GM12878 (cell line): Measurements from ENCODE around the gene AK4. TPM values are rescaled to one million over a fixed set of nuclear protein-coding genes. Genes with fewer than 3 reads are reported as not detected.

ENCODE experiments used
- ATAC-seq: fragments of 200-7000 bp; cut with Tn5 transposase; 3 replicates; pipeline ENCODE4 v1.9.1; 2020; ENCODE audit warnings: mild to moderate bottlenecking, moderate library complexity
- BruUV-seq: library from RNA; stranded (reverse); fragments of 400-500 nt; replicated peaks from 2 replicates; lab custom pipeline; 2021; lab: Mats Ljungman, UMichigan
- CTCF ChIA-PET: fragments of 300-600 bp; sonication (Branson Sonifier 250); formaldehyde crosslinking; extraction: SDS; loops from one replicate; lab custom pipeline; 2021; ENCODE audit warnings: inconsistent platforms; lab: Yijun Ruan, JAX
- POLR2A ChIA-PET: fragments of 350-600 bp; formaldehyde crosslinking; extraction: SDS; loops from one replicate; lab custom pipeline; 2021; ENCODE audit warnings: inconsistent platforms; lab: Charles Lee
- RAD21 ChIA-PET: fragments of 300-600 bp; sonication (Branson Sonifier 250); formaldehyde crosslinking; loops from one replicate; lab custom pipeline; 2023; ENCODE audit warnings: antibody characterized with exemption; ENCODE audit not compliant: unreplicated experiment; lab: Charles Lee
- SMC1A ChIA-PET: fragments of 300-600 bp; sonication (Branson Sonifier 250); formaldehyde crosslinking; loops from one replicate; lab custom pipeline; 2023; ENCODE audit not compliant: unreplicated experiment, uncharacterized antibody; lab: Charles Lee
- DNase-seq: peaks from one replicate; pipeline ENCODE4 v3.0.0-alpha.2; 2011; ENCODE audit warnings: low read depth, low spot score
- FAIRE-seq: peaks from 3 replicates; lab custom pipeline; 2011; peaks lifted over from hg19 to GRCh38; lab: Jason Lieb, UNC
- H2AFZ ChIP-seq: 2 replicates; pipeline ENCODE4 v1.6.0; 2011; ENCODE audit warnings: low read depth, low read length, control low read depth; ENCODE audit not compliant: control insufficient read depth
- H3K27ac ChIP-seq: 2 replicates; pipeline ENCODE4 v1.5.1; 2011; ENCODE audit warnings: control low read depth; ENCODE audit not compliant: control insufficient read depth, insufficient read depth
- H3K27me3 ChIP-seq, 2 experiments: replicated peaks in 1 of 2; 2 replicates each; pipeline versions ENCODE4 v1.6.0 to v1.6.1; 2011; ENCODE audit warnings: low read length in 1 of 2; ENCODE audit not compliant: control insufficient read depth in 2 of 2, insufficient read depth in 2 of 2
- H3K36me3 ChIP-seq, 2 experiments: 2 replicates each; pipeline ENCODE4 v1.5.1; 2011; ENCODE audit warnings: low read length in 1 of 2; ENCODE audit not compliant: control insufficient read depth in 2 of 2, insufficient read depth in 2 of 2
- H3K4me1 ChIP-seq: 2 replicates; pipeline ENCODE4 v1.6.1; 2011; ENCODE audit warnings: mild to moderate bottlenecking, low read length, moderate library complexity, mixed read lengths; ENCODE audit not compliant: control insufficient read depth, insufficient read depth
- H3K4me2 ChIP-seq: 2 replicates; pipeline ENCODE4 v1.6.0; 2011; ENCODE audit warnings: control low read depth; ENCODE audit not compliant: control insufficient read depth, insufficient read depth
- H3K4me3 ChIP-seq: fragments of 200-600 bp; sonication (generic); 2 replicates; pipeline ENCODE4 v1.5.1; 2016
- H3K79me2 ChIP-seq: 2 replicates; pipeline ENCODE4 v1.6.0; 2011; ENCODE audit warnings: low read length; ENCODE audit not compliant: control insufficient read depth, insufficient read depth
- H3K9ac ChIP-seq: 2 replicates; pipeline ENCODE4 v1.8.0; 2011; ENCODE audit warnings: low read length, control low read depth, mixed read lengths; ENCODE audit not compliant: control insufficient read depth, insufficient read depth
- H3K9me3 ChIP-seq: replicated peaks from 3 replicates; pipeline ENCODE4 v1.5.1; 2011; ENCODE audit warnings: mild to moderate bottlenecking, low read length; ENCODE audit not compliant: control insufficient read depth, insufficient read depth
- H4K20me1 ChIP-seq: 2 replicates; pipeline ENCODE4 v1.6.0; 2011; ENCODE audit not compliant: control insufficient read depth, insufficient read depth
- BCL11A ChIP-seq: IDR thresholded peaks from 2 replicates; pipeline ENCODE4 v1.6.1; 2011; ENCODE audit warnings: low read depth, low read length
- MEF2B ChIP-seq: fragments of 450-650 bp; IDR thresholded peaks from 2 replicates; pipeline ENCODE4 v1.6.1; 2018; ENCODE audit warnings: mild to moderate bottlenecking, moderate library complexity; ENCODE audit not compliant: partially characterized antibody, poor library complexity, severe bottlenecking
- PAX8 ChIP-seq: fragments of 450-650 bp; IDR thresholded peaks from 2 replicates; pipeline ENCODE4 v1.6.1; 2017; ENCODE audit warnings: mild to moderate bottlenecking, moderate library complexity
- WGBS: methylation state at CpG from one replicate; pipeline ENCODE4 v1.1.6; 2016; ENCODE audit warnings: low lambda C conversion rate; ENCODE audit not compliant: insufficient replicate concordance, insufficient coverage; ENCODE audit errors: missing lambda C conversion rate; 5-methylcytosine and 5-hydroxymethylcytosine counted together
- in situ Hi-C: fragments of 300-500 bp; cut with MboI; formaldehyde crosslinking; loops from 9 replicates; pipeline ENCODE4 v1.14.3; 2018; ENCODE audit warnings: mixed read lengths
- intact Hi-C: fragments of 100-400 bp; cut with micrococcal nuclease; formaldehyde crosslinking; loops from one replicate; pipeline ENCODE4 v1.14.2; 2022; ENCODE audit not compliant: unreplicated experiment
- polyA plus RNA-seq, 11 experiments: library from polyadenylated mRNA; depleted of rRNA in 4 of 11; unstranded in 6 of 11; stranded (reverse) in 5 of 11; fragments of >200 nt; fragmentation: Nextera tagmentation in 4 of 11; fragmentation: Illumina TruSeq in 1 of 11; extraction: Ambion mirVana in 4 of 11; extraction: Trizol in 1 of 11; gene quantifications; 1 replicate in 1 of 11; 2 replicates in 10 of 11; pipeline versions ENCODE4 v1.2.1 to v1.2.3, GENCODE V29; 2011 to 2016; ENCODE audit warnings: inconsistent platforms in 2 of 11, missing spikeins in 2 of 11, low read depth in 1 of 11
- total RNA-seq, 4 experiments: library from RNA; depleted of rRNA in 3 of 4; stranded (reverse); fragments of >200 nt in 3 of 4; fragmentation: Illumina TruSeq in 1 of 4; extraction: Trizol in 1 of 4; gene quantifications; 2 replicates each; pipeline versions ENCODE4 v1.2.1 to v1.2.3, GENCODE V29; 2013 to 2021

Gene AK4
- total and polyA plus RNA-seq, 10 of the 15 experiments (the other 5 are each of a cell fraction or from before 2014, with no cell fraction given) = 23.9 to 161 (median 49.0) TPM

- H3K4me2 ChIP-seq = no peak overlapping the region
- in situ Hi-C loops = no loop called here
- BruUV-seq = no TSS peak
- no peak for TF ChIP-seq PAX8
- peaks cover 28% of the 10 kb centered on the region for H3K4me1 ChIP-seq
- ChIA-PET SMC1A (interaction anchor here (0.9 to 1.9 kb wide), 5 partner anchors 10 to 65 kb away, joined by 3 to 6 read pairs (median 3); partner anchors contain the start of gene AK4), CTCF (interaction anchor here (0.5 to 2.3 kb wide), 7 partner anchors 8 to 144 kb away, joined by 3 to 7 read pairs (median 3); no protein-coding TSS in a partner anchor), POLR2A (interaction anchor here (0.6 to 1.0 kb wide), 4 partner anchors 20 to 1044 kb away, joined by 3 to 4 read pairs (median 4); no protein-coding TSS in a partner anchor), RAD21 (interaction anchor here (0.6 to 1.6 kb wide), 4 partner anchors 16 to 1341 kb away, joined by 3 to 4 read pairs (median 3); no protein-coding TSS in a partner anchor)
- no peak for FAIRE-seq
- no peak overlapping the region for H3K9ac ChIP-seq
- no peak for DNase-seq
- peaks cover 0 to 3% of the 10 kb centered on the region in 2 experiments; a peak in 1 of 4 replicates for H3K36me3 ChIP-seq
- WGBS = 97% methylated on average over 2 of the region's 5 CpGs
- no peak for ATAC-seq
- intact Hi-C loops = no loop called here
- no peak overlapping the region for H3K27ac ChIP-seq
- peaks cover 3% of the 10 kb centered on the region; the same call in 1 of the 2 replicates for H4K20me1 ChIP-seq
- H3K4me3 ChIP-seq = no peak overlapping the region
- no peaks in the 10 kb centered on the region for H3K27me3 ChIP-seq
- H3K79me2 ChIP-seq = peaks cover 71% of the 10 kb centered on the region
- no peak overlapping the region for H2AFZ ChIP-seq
- H3K9me3 ChIP-seq = no peaks in the 10 kb centered on the region
Measured at GRCh38 chr1:65167586-65168242, 19.7 kb downstream of the AK4 start.

- intact Hi-C loops = no loop called here
- ChIA-PET SMC1A (no interaction called here), POLR2A (interaction anchor here (0.7 kb wide), 3 partner anchors 18 to 1179 kb away, joined by 3 to 7 read pairs (median 5); no protein-coding TSS in a partner anchor), RAD21 (interaction anchor here (0.6 to 1.6 kb wide), 4 partner anchors 13 to 190 kb away, joined by 3 read pairs; no protein-coding TSS in a partner anchor), CTCF (interaction anchor here (1.1 to 2.3 kb wide), 5 partner anchors 9 to 68 kb away, joined by 3 to 7 read pairs (median 3); no protein-coding TSS in a partner anchor)
- Histone ChIP-seq H3K9ac (no peak overlapping the region), H3K4me1 (peaks cover 32% of the 10 kb centered on the region), H3K36me3 (peaks cover 0 to 3% of the 10 kb centered on the region in 2 experiments; a peak in 1 of 4 replicates), H4K20me1 (peaks cover 3% of the 10 kb centered on the region; the same call in 1 of the 2 replicates), H3K79me2 (peaks cover 71% of the 10 kb centered on the region), H3K4me3 (no peak overlapping the region), H3K27me3 (no peaks in the 10 kb centered on the region), H3K9me3 (no peaks in the 10 kb centered on the region), H3K27ac (no peak overlapping the region), H3K4me2 (no peak overlapping the region), H2AFZ (no peak overlapping the region)
- DNase-seq (no peak), FAIRE-seq (no peak), ATAC-seq (no peak)
- BruUV-seq = no TSS peak
- in situ Hi-C loops = no loop called here
- 92% methylated on average over 4 of the region's 4 CpGs for WGBS
- TF ChIP-seq BCL11A (no peak), MEF2B (no peak)
Measured at GRCh38 chr1:65168867-65169266, 20.9 kb downstream of the AK4 start.
